OCI-LY1 (cell line): ENCODE measurements around the gene SLC15A5.

Source experiments
- EZH2 ChIP-seq: fragments of 200-600 bp; sonication (generic), shearing (Covaris generic); IDR thresholded peaks from 2 replicates; pipeline ENCODE4 v1.8.0; 2017; ENCODE audit warnings: borderline replicate concordance, mixed run types, mild to moderate bottlenecking, antibody characterized with exemption, low read length, moderate library complexity, mixed read lengths
- TF ChIP-seq, protein P1 (sequence below): fragments of 200-600 bp; sonication (generic), shearing (Covaris generic); IDR thresholded peaks from 2 replicates; pipeline ENCODE4 v1.5.1; 2017; ENCODE audit warnings: mild to moderate bottlenecking, antibody characterized with exemption, low read length, moderate library complexity, mixed read lengths

DNA sequence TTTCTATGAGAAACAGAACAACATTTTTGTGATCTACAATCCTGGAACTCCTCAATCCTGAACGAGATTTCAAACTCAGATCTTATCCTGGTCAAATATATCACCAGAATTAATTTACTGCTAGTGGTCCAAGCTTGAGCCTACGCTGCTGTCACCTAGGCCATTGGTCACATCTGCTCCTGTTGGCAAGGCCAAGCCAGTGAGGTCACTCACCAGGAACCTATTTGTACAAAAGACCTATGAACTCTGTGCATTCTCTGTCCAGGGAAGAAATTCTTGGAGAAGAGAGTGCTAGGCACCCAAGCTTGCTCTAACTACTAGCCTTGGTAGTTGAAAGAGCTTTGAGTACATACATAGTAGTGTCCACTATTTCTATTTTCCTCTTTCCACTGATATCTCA lies 106.1 kb downstream of the SLC15A5 start:
- TF ChIP-seq, protein P1, sequence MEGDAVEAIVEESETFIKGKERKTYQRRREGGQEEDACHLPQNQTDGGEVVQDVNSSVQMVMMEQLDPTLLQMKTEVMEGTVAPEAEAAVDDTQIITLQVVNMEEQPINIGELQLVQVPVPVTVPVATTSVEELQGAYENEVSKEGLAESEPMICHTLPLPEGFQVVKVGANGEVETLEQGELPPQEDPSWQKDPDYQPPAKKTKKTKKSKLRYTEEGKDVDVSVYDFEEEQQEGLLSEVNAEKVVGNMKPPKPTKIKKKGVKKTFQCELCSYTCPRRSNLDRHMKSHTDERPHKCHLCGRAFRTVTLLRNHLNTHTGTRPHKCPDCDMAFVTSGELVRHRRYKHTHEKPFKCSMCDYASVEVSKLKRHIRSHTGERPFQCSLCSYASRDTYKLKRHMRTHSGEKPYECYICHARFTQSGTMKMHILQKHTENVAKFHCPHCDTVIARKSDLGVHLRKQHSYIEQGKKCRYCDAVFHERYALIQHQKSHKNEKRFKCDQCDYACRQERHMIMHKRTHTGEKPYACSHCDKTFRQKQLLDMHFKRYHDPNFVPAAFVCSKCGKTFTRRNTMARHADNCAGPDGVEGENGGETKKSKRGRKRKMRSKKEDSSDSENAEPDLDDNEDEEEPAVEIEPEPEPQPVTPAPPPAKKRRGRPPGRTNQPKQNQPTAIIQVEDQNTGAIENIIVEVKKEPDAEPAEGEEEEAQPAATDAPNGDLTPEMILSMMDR, result no peak
- no peak for TF ChIP-seq EZH2
